GM12875 (cell line): ENCODE data around the gene FGFR3.

Experiments used
- H3K4me3 ChIP-seq: one replicate; pipeline ENCODE4 v1.5.1; 2011; ENCODE audit warnings: low read depth, low read length, control low read depth
- TF ChIP-seq, protein P1 (sequence below): IDR thresholded peaks from 2 replicates; pipeline ENCODE4 v1.5.1; 2011; ENCODE audit warnings: low read depth, mild to moderate bottlenecking, control low read depth, inconsistent platforms, low read length, moderate library complexity, borderline replicate concordance; ENCODE audit not compliant: insufficient read depth

Gene FGFR3

DNA sequence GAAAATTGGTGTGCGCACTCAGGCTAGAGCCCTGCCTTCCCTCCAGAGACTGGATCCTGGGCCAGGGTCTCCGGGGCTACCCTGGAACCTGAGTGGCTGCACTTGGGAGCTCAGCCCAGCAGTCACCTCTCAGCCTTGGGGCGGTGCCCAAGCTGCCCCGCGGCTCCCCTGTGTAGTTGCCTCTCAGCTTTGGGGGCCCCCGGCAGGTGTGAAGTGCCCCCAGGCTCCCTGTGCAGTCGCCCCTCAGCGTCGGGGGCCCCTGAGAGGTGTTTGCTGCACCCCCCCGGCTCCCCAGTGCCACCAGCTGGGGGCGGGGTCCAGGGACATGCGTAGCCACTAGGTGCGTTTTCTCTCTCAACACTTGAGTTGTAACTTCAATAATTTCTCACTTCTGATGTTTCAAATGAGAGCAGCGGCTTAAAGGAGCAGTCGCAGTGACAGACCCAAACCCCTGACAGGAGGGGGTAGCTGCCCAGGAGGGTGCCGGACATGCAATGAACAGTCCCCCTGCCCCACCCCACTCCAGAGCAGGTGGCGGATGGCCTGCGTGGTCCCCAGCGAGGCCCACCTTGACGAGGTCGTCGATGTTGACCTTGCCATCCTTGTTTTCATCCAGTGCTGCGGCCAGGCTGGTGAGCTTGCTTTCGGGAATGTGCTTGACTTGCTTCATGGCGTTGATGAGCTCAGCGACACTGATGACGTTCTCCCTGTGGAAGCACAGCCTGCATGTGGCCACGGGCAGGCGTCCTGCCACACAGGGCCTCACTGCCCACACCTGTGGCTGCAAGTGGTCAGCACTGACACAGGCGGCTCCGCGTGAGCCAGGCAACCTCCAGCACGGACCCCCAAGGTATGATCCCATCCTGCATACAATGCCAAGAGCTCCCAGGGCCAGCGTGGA is 22.3 kb downstream of the FGFR3 start:
- TF ChIP-seq, protein P1, sequence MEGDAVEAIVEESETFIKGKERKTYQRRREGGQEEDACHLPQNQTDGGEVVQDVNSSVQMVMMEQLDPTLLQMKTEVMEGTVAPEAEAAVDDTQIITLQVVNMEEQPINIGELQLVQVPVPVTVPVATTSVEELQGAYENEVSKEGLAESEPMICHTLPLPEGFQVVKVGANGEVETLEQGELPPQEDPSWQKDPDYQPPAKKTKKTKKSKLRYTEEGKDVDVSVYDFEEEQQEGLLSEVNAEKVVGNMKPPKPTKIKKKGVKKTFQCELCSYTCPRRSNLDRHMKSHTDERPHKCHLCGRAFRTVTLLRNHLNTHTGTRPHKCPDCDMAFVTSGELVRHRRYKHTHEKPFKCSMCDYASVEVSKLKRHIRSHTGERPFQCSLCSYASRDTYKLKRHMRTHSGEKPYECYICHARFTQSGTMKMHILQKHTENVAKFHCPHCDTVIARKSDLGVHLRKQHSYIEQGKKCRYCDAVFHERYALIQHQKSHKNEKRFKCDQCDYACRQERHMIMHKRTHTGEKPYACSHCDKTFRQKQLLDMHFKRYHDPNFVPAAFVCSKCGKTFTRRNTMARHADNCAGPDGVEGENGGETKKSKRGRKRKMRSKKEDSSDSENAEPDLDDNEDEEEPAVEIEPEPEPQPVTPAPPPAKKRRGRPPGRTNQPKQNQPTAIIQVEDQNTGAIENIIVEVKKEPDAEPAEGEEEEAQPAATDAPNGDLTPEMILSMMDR = no peak
- H3K4me3 ChIP-seq = no peak overlapping the region

DNA sequence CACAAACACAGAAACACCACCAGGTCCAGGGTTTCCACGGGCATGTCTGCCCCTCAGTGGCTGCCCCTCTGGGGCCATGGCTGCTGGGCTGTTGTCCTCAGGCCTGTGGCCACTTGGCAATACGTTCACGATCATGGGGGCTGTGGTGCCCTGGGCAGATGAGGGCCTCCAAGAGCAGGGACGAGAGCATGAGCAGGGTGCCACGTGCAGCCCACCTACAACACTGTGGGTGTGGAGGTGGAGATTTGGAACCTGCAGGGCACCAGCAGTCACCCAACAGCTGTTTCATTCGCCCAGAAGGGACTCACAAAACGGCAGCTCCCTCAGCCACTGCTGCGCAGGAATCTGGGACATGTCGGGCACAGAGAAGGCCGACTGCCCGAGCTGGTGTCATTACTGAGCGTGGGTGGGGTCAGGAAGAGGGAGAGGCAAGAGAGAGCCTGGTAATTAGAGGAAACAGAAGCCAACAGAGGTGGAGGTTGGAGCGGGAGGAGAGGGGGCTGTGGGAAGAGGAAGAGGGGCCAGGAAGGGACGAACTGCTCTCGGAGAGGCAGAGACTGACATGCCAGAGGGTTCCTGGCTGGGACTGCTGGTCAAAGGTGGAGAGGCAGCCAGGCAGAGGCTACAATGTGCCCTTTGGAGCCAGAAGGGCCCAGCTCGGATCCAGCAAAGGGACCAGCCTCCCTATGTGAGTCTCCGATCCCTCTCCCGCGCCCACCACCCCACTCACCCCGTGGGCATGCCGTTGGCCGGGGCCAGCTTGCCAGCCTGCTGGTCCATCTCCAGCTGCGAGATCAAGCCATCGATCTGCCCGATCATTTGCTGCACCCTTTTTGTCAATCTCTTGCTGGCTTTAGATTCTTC is 23.1 kb downstream of the FGFR3 start:
- H3K4me3 ChIP-seq = no peak overlapping the region

DNA sequence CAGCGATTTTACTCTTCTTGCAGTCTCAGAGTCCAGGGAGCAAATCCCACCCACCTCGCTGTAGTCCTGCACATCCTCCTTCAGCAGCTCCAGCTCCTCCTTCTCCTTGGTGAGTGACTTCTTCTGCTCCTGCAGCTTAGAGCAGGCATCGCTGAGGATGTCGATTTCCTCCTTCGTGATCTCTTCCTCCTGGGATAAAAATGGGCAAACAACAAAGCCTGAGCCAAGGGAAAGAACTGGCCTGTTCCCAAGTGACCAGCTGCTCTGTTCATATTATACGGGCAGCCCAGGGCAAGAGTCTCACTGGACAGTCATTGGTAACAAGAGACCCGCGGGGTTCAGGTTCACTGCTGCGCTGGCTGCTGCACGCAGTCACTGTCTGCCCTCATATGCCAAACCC is 26.2 kb downstream of the FGFR3 start:
- TF ChIP-seq, protein P1 = no peak
- no peak overlapping the region for H3K4me3 ChIP-seq

More for the DNA sequence above, 23.1 kb downstream of the FGFR3 start:
- TF ChIP-seq, protein P1 = no peak

DNA sequence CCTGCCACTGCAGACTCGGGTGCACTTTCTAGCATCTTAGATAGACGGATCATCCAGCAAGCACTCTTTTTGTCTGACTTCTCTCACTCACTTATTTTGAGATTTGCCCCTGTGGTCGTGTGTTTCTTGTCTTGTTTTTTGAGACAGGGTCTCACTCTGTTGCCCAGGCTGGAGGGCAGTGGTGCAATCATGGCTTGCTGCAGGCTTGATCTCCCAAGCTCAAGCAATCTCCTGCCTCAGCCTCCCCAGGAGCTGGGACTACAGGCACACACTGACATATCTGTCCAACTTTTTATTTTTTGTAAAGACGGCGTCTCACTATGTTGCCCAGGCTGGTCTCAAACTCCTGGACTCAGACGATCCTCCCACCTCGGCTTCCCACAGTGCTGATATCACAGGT is 26.7 kb downstream of the FGFR3 start:
- TF ChIP-seq, protein P1 = no peak
- no peak overlapping the region for H3K4me3 ChIP-seq

DNA sequence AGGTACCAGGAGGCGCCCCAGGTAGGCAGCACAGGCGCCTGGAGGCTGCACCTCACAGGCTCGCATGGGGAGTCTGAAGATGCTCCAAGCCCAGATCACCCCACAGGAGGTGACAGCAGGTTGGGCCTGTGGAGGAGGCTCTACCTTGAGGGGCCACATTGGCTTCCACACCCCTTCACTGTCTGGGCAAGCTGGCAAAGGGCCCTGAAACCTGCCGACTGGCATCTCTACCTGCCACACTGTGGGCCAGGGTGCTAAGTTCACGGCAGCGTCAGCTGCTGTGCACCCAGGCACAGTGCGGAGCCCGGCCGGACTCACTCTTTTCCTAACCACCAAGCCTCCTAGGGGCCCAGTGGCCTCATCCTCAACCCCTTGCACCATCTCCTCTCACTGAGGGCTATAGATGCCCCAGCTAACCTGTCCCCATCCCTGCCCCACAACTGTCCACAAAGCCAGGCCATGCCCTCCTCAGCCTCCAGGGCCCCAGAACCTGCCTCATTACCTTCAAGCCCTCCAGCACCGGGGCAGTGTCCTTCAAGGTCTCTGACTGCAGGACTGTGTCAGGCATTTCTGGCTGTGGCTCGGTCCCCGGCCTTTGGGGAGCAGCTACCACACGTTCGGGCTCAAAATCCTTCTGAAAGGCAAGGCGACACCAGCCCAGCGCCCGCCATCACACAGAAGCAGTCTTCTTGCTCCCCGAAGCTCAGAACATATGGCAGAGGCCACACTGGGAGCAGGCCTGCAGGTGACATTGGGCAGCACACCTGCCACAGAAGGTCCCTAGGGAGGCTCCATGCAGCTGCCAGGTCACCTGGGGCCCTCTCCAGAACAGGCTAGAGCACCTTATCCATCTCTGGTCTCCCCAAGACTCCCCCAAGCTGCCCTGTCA is 28.8 kb downstream of the FGFR3 start:
- TF ChIP-seq, protein P1 = no peak
- no peak overlapping the region for H3K4me3 ChIP-seq
